Transverse colon (tissue), 4 donors: ENCODE measurements around the gene TOB1. TPM values are rescaled to one million over a fixed set of nuclear protein-coding genes. Genes with fewer than 3 reads are reported as not detected.

ENCODE experiments used
- DNase-seq: peaks from one replicate; pipeline ENCODE4 v3.0.0-alpha.2; 2019
- H3K27ac ChIP-seq, 4 donors: fragments of 200-600 bp; sonication (generic); 2 replicates each; pipeline ENCODE4 v1.5.1; 2016 to 2018; ENCODE audit warnings: inconsistent platforms in 4 of 4
- H3K27me3 ChIP-seq: fragments of 200-600 bp; sonication (generic); 2 replicates; pipeline ENCODE4 v1.5.1; 2017; ENCODE audit warnings: inconsistent platforms
- H3K36me3 ChIP-seq, 4 donors: fragments of 200-600 bp; sonication (generic); 2 replicates each; pipeline ENCODE4 v1.5.1; 2017 to 2019; ENCODE audit warnings: inconsistent platforms in 4 of 4
- H3K4me1 ChIP-seq, 4 donors: fragments of 200-600 bp; sonication (generic); 2 replicates each; pipeline ENCODE4 v1.5.1; 2017 to 2020; ENCODE audit warnings: inconsistent platforms in 4 of 4
- H3K4me3 ChIP-seq, 4 donors: fragments of 200-600 bp; sonication (generic); 1 replicate in 1 of 4; 2 replicates in 3 of 4; pipeline versions ENCODE4 v1.5.1 to v1.6.1; 2017 to 2019; ENCODE audit warnings: inconsistent platforms in 4 of 4
- H3K9me3 ChIP-seq, 2 donors: fragments of 200-600 bp; sonication (generic); 2 replicates each; pipeline ENCODE4 v1.5.1; 2017 to 2019; ENCODE audit warnings: inconsistent platforms in 2 of 2
- CTCF ChIP-seq, 5 experiments: fragments of 200-600 bp in 3 of 5; fragments of 450-650 bp in 2 of 5; sonication (generic) in 3 of 5; IDR thresholded peaks; 1 replicate in 2 of 5; 2 replicates in 3 of 5; pipeline ENCODE4 v1.5.1; 2016 to 2017; ENCODE audit warnings: antibody characterized with exemption in 5 of 5, inconsistent platforms in 3 of 5, mild to moderate bottlenecking in 2 of 5, moderate library complexity in 1 of 5
- EP300 ChIP-seq: sonication (generic); formaldehyde crosslinking; IDR thresholded peaks from one replicate; pipeline ENCODE4 v1.6.1; 2017; ENCODE audit warnings: antibody characterized with exemption, low read depth
- POLR2A ChIP-seq: fragments of 450-650 bp; IDR thresholded peaks from one replicate; pipeline ENCODE4 v1.6.1; 2016; ENCODE audit warnings: antibody characterized with exemption, mild to moderate bottlenecking, moderate library complexity
- POLR2AphosphoS5 ChIP-seq, 3 donors: sonication (generic); formaldehyde crosslinking; IDR thresholded peaks; one replicate each; pipeline ENCODE4 v1.6.1; 2016; ENCODE audit warnings: antibody characterized with exemption in 3 of 3
- WGBS, 2 donors: methylation state at CpG; one replicate each; pipeline ENCODE4 v1.1.5; 2018; ENCODE audit warnings: low coverage in 1 of 2; 5-methylcytosine and 5-hydroxymethylcytosine counted together
- in situ Hi-C, 4 donors: fragments of 200-750 bp; cut with MboI; loops; one replicate each; pipeline versions ENCODE4 v1.15.0 to v1.15.1; 2017; ENCODE audit warnings: low sequenced_read_pairs in 3 of 4, low pct_ligation_motif_present in 1 of 4, low pct_unique_long_range_greater_than_20kb in 1 of 4
- intact Hi-C: fragments of 100-400 bp; cut with DNase I; formaldehyde crosslinking; loops from one replicate; pipeline ENCODE4 v1.15.1; 2023; ENCODE audit warnings: low total_unique reads
- total RNA-seq, 4 donors: library from RNA; depleted of rRNA; stranded (reverse); fragments of >200 nt; gene quantifications; one replicate each; pipeline ENCODE4 v1.1.0, GENCODE V29; 2016

TOB1 gene
- total RNA-seq, 4 donors from 2014 or later, result 69.1 to 88.3 (median 75.5) TPM

GRCh38 chr17:50875074-50875473 is 8.9 kb upstream of the TOB1 start:
- H3K4me1 ChIP-seq, result peaks cover 0 to 23% (median 0%) of the 10 kb centered on the region in 4 donors
- no peak overlapping the region for H3K4me3 ChIP-seq
- H3K36me3 ChIP-seq, result no peaks in the 10 kb centered on the region
- DNase-seq, result no peak
- H3K27me3 ChIP-seq, result no peaks in the 10 kb centered on the region
- 75 to 81% methylated on average over 2 of the region's 2 CpGs for WGBS, 2 donors
- H3K27ac ChIP-seq, result no peak overlapping the region
- in situ Hi-C loops (no loop called here), intact Hi-C loops (no loop called here)
- H3K9me3 ChIP-seq, result no peaks in the 10 kb centered on the region
- TF ChIP-seq POLR2AphosphoS5 (IDR thresholded peaks at IDR 0.05), result no peak
- no peak for TF ChIP-seq CTCF (IDR thresholded peaks at IDR 0.05)
- TF ChIP-seq EP300, result no peak
- no peak for TF ChIP-seq POLR2A

- 61 to 78% methylated on average over 3 to 4 of the region's 4 CpGs for WGBS, 2 donors
- DNase-seq, result no peak
Measured at GRCh38 chr17:50872710-50873424, 6.7 kb upstream of the TOB1 start.

GRCh38 chr17:50871898-50872297 is 5.7 kb upstream of the TOB1 start:
- no peak for TF ChIP-seq POLR2AphosphoS5 (IDR thresholded peaks at IDR 0.05)
- TF ChIP-seq POLR2A, result no peak
- no peak for TF ChIP-seq EP300
- TF ChIP-seq CTCF (IDR thresholded peaks at IDR 0.05), result no peak
- no peak overlapping the region for H3K27ac ChIP-seq
- no peaks in the 10 kb centered on the region for H3K36me3 ChIP-seq
- intact Hi-C loops, result loop anchor here (5.0 kb wide), 1 partner anchor 1155 kb away; no protein-coding TSS in a partner anchor
- no peak for DNase-seq
- H3K4me1 ChIP-seq, result peaks cover 0 to 34% (median 9%) of the 10 kb centered on the region in 4 donors
- in situ Hi-C loops, result loop anchor here in 2 of 4 donors (25.0 kb wide), 1 partner anchor 290 kb away; the partner anchor contains the start of genes NME1 (in 2 of the 2) and NME2 (in 2 of the 2)
- no peaks in the 10 kb centered on the region for H3K27me3 ChIP-seq
- H3K4me3 ChIP-seq, result no peak overlapping the region
- no peaks in the 10 kb centered on the region for H3K9me3 ChIP-seq
- 53 to 60% methylated on average over 2 of the region's 2 CpGs for WGBS, 2 donors

More at GRCh38 chr17:50872710-50873424, 6.7 kb upstream of the TOB1 start:
- Histone ChIP-seq H3K27ac (no peak overlapping the region), H3K4me1 (peaks cover 0 to 34% (median 9%) of the 10 kb centered on the region in 4 donors), H3K4me3 (no peak overlapping the region), H3K36me3 (no peaks in the 10 kb centered on the region), H3K27me3 (no peaks in the 10 kb centered on the region), H3K9me3 (no peaks in the 10 kb centered on the region)
- peak in 2 of 3 donors; percentile 26 to 27 for TF ChIP-seq POLR2AphosphoS5 (IDR thresholded peaks at IDR 0.05)
- TF ChIP-seq CTCF (IDR thresholded peaks at IDR 0.05), result no peak
- intact Hi-C loops, result loop anchor here (5.0 kb wide), 1 partner anchor 1156 kb away; no protein-coding TSS in a partner anchor
- in situ Hi-C loops, result loop anchor here in 2 of 4 donors (25.0 kb wide), 1 partner anchor 289 kb away; the partner anchor contains the start of genes NME1 (in 2 of the 2) and NME2 (in 2 of the 2)

GRCh38 chr17:50871364-50871763 is 5.2 kb upstream of the TOB1 start:
- H3K36me3 ChIP-seq, result no peaks in the 10 kb centered on the region
- in situ Hi-C loops, result loop anchor here in 2 of 4 donors (25.0 kb wide), 1 partner anchor 291 kb away; the partner anchor contains the start of genes NME1 (in 2 of the 2) and NME2 (in 2 of the 2)
- H3K27me3 ChIP-seq, result no peaks in the 10 kb centered on the region
- H3K9me3 ChIP-seq, result no peaks in the 10 kb centered on the region
- peaks cover 0 to 34% (median 9%) of the 10 kb centered on the region in 4 donors for H3K4me1 ChIP-seq
- no peak overlapping the region for H3K4me3 ChIP-seq
- WGBS, 2 donors, result 60 to 61% methylated on average over 4 of the region's 4 CpGs
- H3K27ac ChIP-seq, result no peak overlapping the region
- TF ChIP-seq POLR2AphosphoS5 (IDR thresholded peaks at IDR 0.05), result no peak
- no peak for DNase-seq
- intact Hi-C loops, result loop anchor here (5.0 kb wide), 1 partner anchor 1154 kb away; no protein-coding TSS in a partner anchor
